DOHH2 (cell line): ENCODE data around the gene TMEM132E.

Experiments
- EZH2phosphoT487 ChIP-seq: fragments of 200-600 bp; sonication (generic); IDR thresholded peaks from 2 replicates; pipeline ENCODE4 v1.6.1; 2017; ENCODE audit warnings: borderline replicate concordance, mild to moderate bottlenecking, antibody characterized with exemption, low read length, moderate library complexity, mixed read lengths
- TF ChIP-seq, protein P1 (sequence below): fragments of 200-600 bp; sonication (generic); IDR thresholded peaks from one replicate; pipeline ENCODE4 v1.5.1; 2014; ENCODE audit warnings: antibody characterized with exemption, mild to moderate bottlenecking, low read depth, low read length; ENCODE audit not compliant: poor library complexity, severe bottlenecking

DNA sequence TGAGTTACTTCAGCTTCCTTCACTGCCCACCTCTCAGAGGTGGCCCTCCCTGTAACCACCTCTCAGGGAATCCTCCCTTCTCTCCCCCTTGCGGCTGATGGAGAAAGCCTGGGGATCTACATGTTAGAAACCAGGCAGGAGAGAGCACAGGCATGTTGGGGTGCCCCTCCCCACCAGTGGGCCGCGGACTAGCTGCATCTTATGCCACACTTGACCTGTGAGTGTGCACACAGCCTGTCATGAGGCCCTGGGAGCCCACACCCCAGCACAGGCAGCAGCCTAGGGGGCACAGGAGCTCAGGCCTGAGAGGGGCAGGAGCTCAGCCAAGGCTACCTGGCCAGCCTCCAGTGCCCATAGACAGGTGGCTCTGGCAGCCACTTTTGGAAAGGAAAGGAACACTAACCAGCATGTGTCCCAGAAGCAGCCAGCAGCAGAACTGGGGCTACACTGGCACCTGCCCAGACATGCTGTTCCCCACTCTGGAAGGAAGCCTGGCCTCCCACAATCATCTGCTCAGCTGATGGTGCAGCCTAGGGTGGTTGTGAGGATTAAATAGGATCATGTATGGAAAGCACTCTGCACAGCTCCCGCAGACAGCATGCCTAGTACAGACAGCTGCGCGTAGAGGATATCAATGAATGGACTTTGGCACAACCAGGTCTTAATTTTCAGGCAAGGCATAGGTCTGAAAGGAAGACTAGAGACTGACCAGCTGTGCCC lies 60.5 kb downstream of the TMEM132E start:
- TF ChIP-seq, protein P1, sequence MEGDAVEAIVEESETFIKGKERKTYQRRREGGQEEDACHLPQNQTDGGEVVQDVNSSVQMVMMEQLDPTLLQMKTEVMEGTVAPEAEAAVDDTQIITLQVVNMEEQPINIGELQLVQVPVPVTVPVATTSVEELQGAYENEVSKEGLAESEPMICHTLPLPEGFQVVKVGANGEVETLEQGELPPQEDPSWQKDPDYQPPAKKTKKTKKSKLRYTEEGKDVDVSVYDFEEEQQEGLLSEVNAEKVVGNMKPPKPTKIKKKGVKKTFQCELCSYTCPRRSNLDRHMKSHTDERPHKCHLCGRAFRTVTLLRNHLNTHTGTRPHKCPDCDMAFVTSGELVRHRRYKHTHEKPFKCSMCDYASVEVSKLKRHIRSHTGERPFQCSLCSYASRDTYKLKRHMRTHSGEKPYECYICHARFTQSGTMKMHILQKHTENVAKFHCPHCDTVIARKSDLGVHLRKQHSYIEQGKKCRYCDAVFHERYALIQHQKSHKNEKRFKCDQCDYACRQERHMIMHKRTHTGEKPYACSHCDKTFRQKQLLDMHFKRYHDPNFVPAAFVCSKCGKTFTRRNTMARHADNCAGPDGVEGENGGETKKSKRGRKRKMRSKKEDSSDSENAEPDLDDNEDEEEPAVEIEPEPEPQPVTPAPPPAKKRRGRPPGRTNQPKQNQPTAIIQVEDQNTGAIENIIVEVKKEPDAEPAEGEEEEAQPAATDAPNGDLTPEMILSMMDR, result no peak
- no peak for TF ChIP-seq EZH2phosphoT487
